ENCODE measurements around the gene NOCT.
A peak's percentile ranks its signal among the peaks of the same experiment; 100 is the strongest.
"Not testable (repeated sequence)": the region's sequence is repeated elsewhere in the genome, so short reads cannot be mapped to it uniquely, and the experiment has no call there.

Gene NOCT

DNA sequence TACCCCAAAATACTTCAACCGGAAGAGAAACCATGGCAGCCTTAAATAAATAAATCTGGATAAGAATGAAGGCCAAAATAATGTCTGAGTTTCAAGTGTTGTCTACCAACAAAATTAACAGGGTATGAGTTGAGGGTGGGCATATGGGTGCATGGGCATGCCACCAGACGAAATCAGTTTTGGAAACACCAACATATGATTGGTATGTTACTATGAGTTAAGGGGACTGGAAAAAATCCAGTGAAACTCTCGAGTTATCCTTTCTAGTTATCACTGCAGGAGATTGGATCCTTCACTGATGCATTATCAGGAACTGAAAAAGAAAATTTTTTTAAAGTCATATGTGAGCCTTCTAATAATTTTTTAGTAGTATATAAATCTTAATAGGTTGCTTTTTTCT lies 32.4 kb downstream of the NOCT start:
- DNase-seq (ENCODE audit: low read depth) = no peak

DNA sequence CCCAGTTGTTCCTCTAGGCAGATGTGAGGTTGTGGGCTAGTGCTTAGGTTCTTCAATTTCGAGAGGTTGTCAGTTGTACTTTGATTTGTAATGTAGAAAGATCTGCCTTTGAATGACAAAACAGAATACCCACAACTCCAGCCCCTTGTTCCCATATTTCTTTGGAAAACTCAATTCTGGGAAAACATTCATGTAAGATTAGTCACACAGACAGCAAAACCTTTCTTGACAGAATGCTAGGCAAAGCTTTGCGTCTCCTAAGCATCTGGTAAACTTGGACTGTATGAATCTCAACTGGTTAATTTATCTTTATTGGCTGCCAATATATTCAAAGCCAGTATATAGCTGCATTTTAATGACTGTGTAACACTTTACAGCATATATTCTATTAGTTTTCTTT lies 34.9 kb downstream of the NOCT start:
- DNase-seq (ENCODE audit: low read depth) = no peak

- DNase-seq (ENCODE audit: low read depth) = no peak
Measured at GRCh38 chr4:139053909-139054308, 38.3 kb downstream of the NOCT start.

DNA sequence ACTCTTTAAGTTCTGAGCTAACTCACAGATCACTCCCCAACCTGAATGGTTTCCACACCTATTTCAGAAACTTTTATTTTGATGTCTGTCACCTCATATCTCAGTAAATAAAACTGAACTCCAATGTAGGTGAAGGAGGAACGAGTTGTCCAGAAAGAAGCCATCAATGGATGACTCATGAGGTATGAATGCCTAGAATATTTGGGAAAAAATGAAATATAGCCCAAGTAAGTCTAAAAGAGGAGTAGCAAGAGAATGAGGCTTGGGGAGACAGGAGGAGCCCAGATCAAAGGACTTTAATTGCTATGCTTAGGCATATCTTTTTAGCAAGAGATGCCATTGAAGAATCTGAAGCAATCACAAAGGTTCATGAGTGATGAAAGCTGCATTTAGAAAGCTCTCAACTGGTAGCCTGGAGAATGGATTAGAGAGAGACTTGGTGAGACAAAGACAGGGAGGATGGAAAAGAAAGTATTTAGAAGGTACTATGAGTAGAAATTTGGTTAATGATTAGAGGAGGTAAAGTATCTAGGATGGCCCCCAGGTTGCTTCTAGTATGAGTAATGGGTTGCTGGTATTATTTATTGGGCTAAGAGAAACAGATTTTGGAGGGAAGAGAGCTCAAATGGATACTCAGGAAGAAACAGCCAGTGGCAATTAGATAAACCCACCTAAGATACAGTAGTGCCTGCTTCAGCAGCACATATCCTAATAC lies 39.4 kb downstream of the NOCT start:
- DNase-seq (ENCODE audit: low read depth) = no peak

DNA sequence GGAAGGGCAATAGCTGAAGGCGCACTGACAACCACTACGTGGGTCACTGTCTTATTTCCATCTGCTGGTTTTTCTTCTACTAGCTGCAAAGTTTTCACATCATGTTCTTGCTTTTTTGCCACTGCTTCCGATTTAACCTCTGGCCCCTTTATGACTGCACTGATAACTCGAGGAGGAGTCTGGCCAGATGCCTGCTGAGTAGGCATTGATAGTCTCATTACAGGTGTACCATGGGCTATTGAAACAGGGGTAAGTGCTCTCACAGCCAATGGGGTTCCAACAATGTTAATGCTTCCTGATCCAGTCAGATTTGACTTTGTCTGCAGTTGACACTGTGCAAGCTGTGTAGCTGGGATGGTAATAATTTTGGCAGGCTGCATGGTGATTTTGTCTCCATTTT lies 43.4 kb downstream of the NOCT start:
- DNase-seq (ENCODE audit: low read depth) = not testable (repeated sequence)

GRCh38 chr4:139060591-139060990 lies 45.0 kb downstream of the NOCT start:
- DNase-seq (ENCODE audit: low read depth) = no peak

- DNase-seq (ENCODE audit: low read depth) = no peak
Measured at GRCh38 chr4:139076016-139076744, 60.6 kb downstream of the NOCT start.

- no peak for DNase-seq (ENCODE audit: low read depth)
Measured at GRCh38 chr4:139077567-139078355, 62.2 kb downstream of the NOCT start.

DNA sequence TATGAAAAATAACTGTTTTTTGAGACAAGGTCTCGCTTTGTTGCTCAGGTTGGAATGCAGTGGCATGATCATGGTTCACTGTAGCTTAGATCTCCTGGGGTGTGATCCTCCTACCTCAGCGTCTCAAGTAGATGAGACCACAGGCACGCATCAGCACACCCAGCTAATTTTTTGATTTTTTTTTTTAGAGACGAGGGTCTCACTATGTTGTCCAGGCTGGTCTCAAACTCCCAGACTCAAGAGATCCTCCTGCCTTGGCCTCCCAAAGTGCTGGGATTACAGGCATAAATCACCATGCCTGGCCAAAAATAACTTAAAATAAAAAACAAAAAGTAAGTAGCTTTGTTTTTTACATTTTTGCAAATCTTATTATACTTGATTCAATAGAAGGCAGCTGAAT lies 63.3 kb downstream of the NOCT start:
- no peak for DNase-seq (ENCODE audit: low read depth)

DNA sequence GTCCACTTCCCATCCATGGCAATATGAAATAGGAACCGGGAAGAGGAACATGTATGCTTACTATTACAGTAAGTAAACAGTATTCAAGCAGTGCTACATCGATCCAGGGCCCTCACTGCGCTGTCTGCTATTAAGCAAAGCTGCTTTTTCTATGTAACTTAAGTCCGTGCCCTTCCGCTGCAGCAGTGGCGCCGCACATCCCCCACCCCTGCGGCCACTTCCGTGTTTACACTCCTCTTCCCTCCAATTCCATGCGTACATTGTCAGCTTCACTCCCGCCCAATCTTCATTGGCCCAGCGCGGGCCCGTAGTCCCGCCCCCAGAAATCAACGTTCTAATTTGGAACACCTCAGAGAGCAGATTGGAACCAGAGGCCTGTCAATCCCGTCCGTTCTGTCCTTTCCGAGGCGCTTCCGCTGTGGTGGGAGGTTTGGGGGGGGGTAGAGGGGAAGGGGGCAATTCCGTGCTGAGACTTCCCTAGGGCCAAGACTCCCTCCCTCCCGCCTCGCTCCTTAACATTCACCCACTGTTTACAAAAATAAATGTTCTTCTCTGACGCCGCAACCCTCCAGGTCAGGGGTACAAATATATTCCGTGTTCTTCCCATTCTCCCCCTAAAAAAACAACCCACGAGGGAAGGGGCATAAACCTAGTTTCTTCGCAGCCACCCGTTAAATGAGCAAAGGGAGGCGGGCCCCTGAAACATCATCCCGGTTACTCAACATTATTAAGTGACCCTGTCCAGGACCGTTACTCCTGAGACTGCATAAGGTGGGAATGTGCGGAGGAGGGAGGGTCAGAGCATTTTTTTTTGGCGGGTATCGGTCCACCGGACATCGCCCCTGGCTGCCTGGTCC lies 67.4 kb downstream of the NOCT start:
- DNase-seq (ENCODE audit: low read depth) = peak; percentile 83

DNA sequence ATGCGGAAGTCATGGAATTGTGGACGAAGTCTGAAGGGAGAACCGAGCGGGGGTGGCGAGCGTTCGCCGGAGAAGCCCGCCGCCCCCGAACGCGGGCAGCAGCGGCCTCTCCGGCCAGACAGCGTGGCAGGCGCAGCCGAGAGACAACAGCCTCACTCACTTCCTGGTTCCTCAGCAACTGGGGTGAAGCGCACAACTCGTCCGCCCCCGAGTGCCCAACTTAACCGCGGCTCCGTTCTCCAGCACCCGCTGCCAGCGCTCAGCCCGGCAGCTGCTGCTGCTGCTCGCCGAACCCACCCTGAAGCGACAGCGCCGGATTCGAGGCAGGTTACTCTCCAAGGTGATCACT lies 68.0 kb downstream of the NOCT start:
- DNase-seq (ENCODE audit: low read depth) = peak; percentile 55

DNA sequence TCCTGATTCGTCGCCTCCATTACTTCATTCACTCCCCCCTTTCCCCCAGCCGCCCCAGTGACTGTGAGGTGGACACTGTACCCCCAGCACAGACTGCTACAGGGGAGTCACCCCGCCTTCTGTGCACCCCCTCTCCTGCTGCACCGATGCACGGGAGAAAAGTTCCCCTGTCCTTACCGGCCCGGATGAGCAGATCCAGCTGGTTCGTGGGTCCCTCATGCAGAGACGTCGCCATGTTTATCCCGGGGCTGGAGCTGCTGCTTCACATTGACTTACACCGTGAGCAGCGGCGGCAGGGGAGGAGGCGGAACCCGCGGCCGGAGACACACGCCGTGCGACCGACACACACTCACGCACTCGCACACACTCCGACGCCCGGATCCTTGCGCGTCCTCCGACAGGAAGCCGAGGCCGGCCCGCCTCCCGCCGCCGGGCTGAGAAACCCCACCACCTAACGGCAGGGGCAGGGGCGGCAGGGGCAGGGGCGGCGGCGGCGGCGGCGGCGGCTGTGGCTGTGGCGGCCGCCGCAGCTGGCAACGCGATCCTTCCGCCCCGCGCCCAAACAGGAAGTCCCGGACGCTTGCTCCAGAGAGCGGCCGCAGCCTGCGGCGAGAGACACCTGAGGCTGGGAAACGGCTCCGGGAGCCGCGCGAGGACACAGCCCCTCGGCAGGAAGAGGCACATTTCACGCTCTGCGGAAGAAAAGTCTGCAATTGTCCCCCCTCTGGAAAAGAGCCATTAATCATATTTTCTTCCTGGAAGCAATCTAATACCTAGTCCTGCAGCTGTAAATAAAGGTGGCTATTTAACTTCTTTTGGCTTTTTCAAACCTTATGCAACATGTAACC lies 68.6 kb downstream of the NOCT start:
- peak; percentile 77 for DNase-seq (ENCODE audit: low read depth)

GRCh38 chr4:139084804-139085093 lies 69.2 kb downstream of the NOCT start:
- DNase-seq (ENCODE audit: low read depth) = no peak

GRCh38 chr4:139085141-139085540 lies 69.6 kb downstream of the NOCT start:
- no peak for DNase-seq (ENCODE audit: low read depth)

DNA sequence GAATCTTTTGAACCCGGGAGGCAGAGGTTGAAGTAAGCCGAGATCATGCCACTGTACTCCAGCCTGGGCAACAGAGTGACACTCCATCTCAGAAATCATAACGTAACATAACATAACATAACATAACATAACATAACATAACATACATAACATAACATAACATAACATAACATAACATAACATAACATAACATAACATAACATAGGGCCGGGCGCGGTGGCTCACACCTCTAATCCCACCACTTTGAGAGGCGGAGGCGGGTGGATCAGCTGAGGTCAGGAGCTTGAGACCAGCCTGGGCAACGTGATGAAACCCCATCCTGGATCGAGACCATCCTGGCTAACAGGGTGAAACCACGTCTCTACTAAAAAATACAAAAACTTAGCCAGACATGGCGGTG lies 76.7 kb downstream of the NOCT start:
- no peak for DNase-seq (ENCODE audit: low read depth)

Measured in activated T-helper 9 cell treated with anti-CD3 and anti-CD28 coated beads, Interleukin-2, amount 50 U/mL, for 16 hours (primary cell).